IMR-90 (cell line): ENCODE results near the gene DENND1A. TPM values are rescaled to one million over a fixed set of nuclear protein-coding genes. Genes with fewer than 3 reads are reported as not detected.

Experiments
- ATAC-seq: fragments of 200-7000 bp; cut with Tn5 transposase; 2 replicates; pipeline ENCODE4 v1.9.1; 2020; ENCODE audit warnings: low read depth, mild to moderate bottlenecking, moderate library complexity
- BruUV-seq: library from RNA; stranded (reverse); fragments of 400-500 nt; replicated peaks from 2 replicates; lab custom pipeline; 2021; lab: Mats Ljungman, UMichigan
- CTCF ChIA-PET: fragments of 300-600 bp; formaldehyde crosslinking; extraction: SDS; loops from one replicate; lab custom pipeline; 2021; ENCODE audit warnings: antibody characterized with exemption; lab: Yijun Ruan, JAX
- POLR2A ChIA-PET: fragments of 300-600 bp; sonication (Branson Sonifier 250); formaldehyde crosslinking; loops from one replicate; lab custom pipeline; 2022; ENCODE audit warnings: antibody characterized with exemption; ENCODE audit not compliant: unreplicated experiment; lab: Charles Lee
- DNase-seq: peaks from one replicate; pipeline ENCODE4 v3.0.0; 2013
- H2AFZ ChIP-seq: replicated peaks from 2 replicates; pipeline ENCODE3; 2013; ENCODE audit warnings: low read length, mild to moderate bottlenecking; ENCODE audit not compliant: poor library complexity
- H2AK5ac ChIP-seq: 2 replicates; pipeline ENCODE4 v1.6.1; 2013; ENCODE audit warnings: low read depth, low read length, inconsistent platforms
- H2AK9ac ChIP-seq: replicated peaks from 2 replicates; pipeline ENCODE3; 2013; ENCODE audit warnings: mild to moderate bottlenecking, low read depth, low read length, moderate library complexity; ENCODE audit not compliant: poor library complexity
- H2BK120ac ChIP-seq: 2 replicates; pipeline ENCODE4 v1.6.1; 2013; ENCODE audit warnings: low read depth, low read length, inconsistent platforms
- H2BK15ac ChIP-seq: 3 replicates; pipeline ENCODE4 v1.6.1; 2013; ENCODE audit warnings: low read depth, low read length, inconsistent platforms
- H2BK20ac ChIP-seq: 2 replicates; pipeline ENCODE4 v1.6.1; 2013; ENCODE audit warnings: low read depth, mild to moderate bottlenecking, inconsistent platforms, low read length, moderate library complexity
- H2BK5ac ChIP-seq: 2 replicates; pipeline ENCODE4 v1.6.1; 2013; ENCODE audit warnings: mild to moderate bottlenecking, low read depth, low read length, inconsistent platforms; ENCODE audit not compliant: poor library complexity, severe bottlenecking
- H3K14ac ChIP-seq: replicated peaks from 2 replicates; pipeline ENCODE4 v1.6.1; 2013; ENCODE audit warnings: low read depth, low read length, inconsistent platforms
- H3K18ac ChIP-seq: 2 replicates; pipeline ENCODE4 v1.6.1; 2013; ENCODE audit warnings: low read depth, low read length, control low read depth
- H3K23ac ChIP-seq: 2 replicates; pipeline ENCODE4 v1.6.1; 2013; ENCODE audit warnings: low read depth, low read length, inconsistent platforms
- H3K27ac ChIP-seq: 2 replicates; pipeline ENCODE4 v1.5.1; 2013; ENCODE audit warnings: mild to moderate bottlenecking, control low read depth, low read length; ENCODE audit not compliant: insufficient read depth
- H3K27me3 ChIP-seq: 2 replicates; pipeline ENCODE4 v1.6.1; 2013; ENCODE audit warnings: low read length; ENCODE audit not compliant: control insufficient read depth, insufficient read depth
- H3K36me3 ChIP-seq: 2 replicates; pipeline ENCODE4 v1.6.1; 2013; ENCODE audit warnings: low read length, mixed read lengths; ENCODE audit not compliant: control insufficient read depth, insufficient read depth
- H3K4ac ChIP-seq: 2 replicates; pipeline ENCODE4 v1.6.1; 2013; ENCODE audit warnings: low read depth, low read length, inconsistent platforms
- H3K4me1 ChIP-seq: 2 replicates; pipeline ENCODE4 v1.6.1; 2013; ENCODE audit warnings: low read length, mixed read lengths; ENCODE audit not compliant: control insufficient read depth, insufficient read depth
- H3K4me2 ChIP-seq: 2 replicates; pipeline ENCODE4 v1.6.1; 2013; ENCODE audit warnings: low read depth, mild to moderate bottlenecking, control low read depth, low read length, moderate library complexity
- H3K4me3 ChIP-seq: 2 replicates; pipeline ENCODE4 v1.5.1; 2013; ENCODE audit warnings: low read depth, mild to moderate bottlenecking, control low read depth, low read length, moderate library complexity; ENCODE audit not compliant: insufficient read depth
- H3K56ac ChIP-seq: 2 replicates; pipeline ENCODE4 v1.6.1; 2013; ENCODE audit warnings: low read length, inconsistent platforms; ENCODE audit not compliant: insufficient read depth; ENCODE audit errors: extremely low read depth
- H3K79me1 ChIP-seq, 2 experiments: 2 replicates each; pipeline ENCODE4 v1.6.1; 2013; ENCODE audit warnings: low read length in 2 of 2, inconsistent platforms in 1 of 2, low read depth in 1 of 2
- H3K9ac ChIP-seq: 2 replicates; pipeline ENCODE4 v1.6.1; 2013; ENCODE audit warnings: low read depth, low read length, control low read depth
- H3K9me1 ChIP-seq: 2 replicates; pipeline ENCODE4 v1.6.1; 2013; ENCODE audit warnings: low read length, inconsistent platforms; ENCODE audit not compliant: insufficient read depth
- H3K9me3 ChIP-seq: 2 replicates; pipeline ENCODE4 v1.6.1; 2013; ENCODE audit warnings: low read length; ENCODE audit not compliant: control insufficient read depth, insufficient read depth
- H4K20me1 ChIP-seq: 2 replicates; pipeline ENCODE4 v1.6.1; 2013; ENCODE audit warnings: low read length, inconsistent platforms; ENCODE audit not compliant: insufficient read depth
- H4K5ac ChIP-seq: 2 replicates; pipeline ENCODE4 v1.6.1; 2013; ENCODE audit warnings: mild to moderate bottlenecking, low read depth, low read length, control low read depth
- H4K8ac ChIP-seq, 2 experiments: 2 replicates each; pipeline ENCODE4 v1.6.1; 2013; ENCODE audit warnings: low read depth in 2 of 2, low read length in 2 of 2, control low read depth in 1 of 2, inconsistent platforms in 1 of 2
- H4K91ac ChIP-seq: 2 replicates; pipeline ENCODE4 v1.6.1; 2013; ENCODE audit warnings: low read depth, low read length, inconsistent platforms; ENCODE audit not compliant: insufficient read depth
- BHLHE40 ChIP-seq: fragments of 150-350 bp; IDR thresholded peaks from 2 replicates; pipeline ENCODE4 v1.6.1; 2016; ENCODE audit warnings: mild to moderate bottlenecking, low read depth, low read length
- CEBPB ChIP-seq: IDR thresholded peaks from 2 replicates; pipeline ENCODE4 v1.6.1; 2012; ENCODE audit warnings: low read depth, low read length, improper control_type of control experiment
- CHD1 ChIP-seq: IDR thresholded peaks from 2 replicates; pipeline ENCODE4 v1.6.1; 2012; ENCODE audit warnings: low read depth, low read length, improper control_type of control experiment
- CTCF ChIP-seq: conservative IDR thresholded peaks from 2 replicates; pipeline ENCODE4 v1.5.1; 2012; ENCODE audit warnings: mild to moderate bottlenecking, low read depth, low read length, improper control_type of control experiment
- ELK1 ChIP-seq: fragments of 150-350 bp; IDR thresholded peaks from 2 replicates; pipeline ENCODE4 v1.6.1; 2016; ENCODE audit warnings: low read depth, mild to moderate bottlenecking, low read length, moderate library complexity, borderline replicate concordance
- FOS ChIP-seq: fragments of 150-350 bp; IDR thresholded peaks from 2 replicates; pipeline ENCODE4 v1.6.1; 2016; ENCODE audit warnings: low read depth, low read length
- MAFK ChIP-seq: IDR thresholded peaks from 2 replicates; pipeline ENCODE4 v1.6.1; 2012; ENCODE audit warnings: low read depth, low read length, improper control_type of control experiment
- MAZ ChIP-seq: IDR thresholded peaks from 2 replicates; pipeline ENCODE4 v1.6.1; 2012; ENCODE audit warnings: low read depth, mild to moderate bottlenecking, low read length, improper control_type of control experiment, moderate library complexity, borderline replicate concordance
- MXI1 ChIP-seq: IDR thresholded peaks from 2 replicates; pipeline ENCODE4 v1.6.1; 2012; ENCODE audit warnings: low read depth, mild to moderate bottlenecking, low read length, moderate library complexity, borderline replicate concordance
- NFE2L2 ChIP-seq: fragments of 150-350 bp; IDR thresholded peaks from 2 replicates; pipeline ENCODE4 v1.6.1; 2016; ENCODE audit warnings: low read depth, mild to moderate bottlenecking, low read length
- POLR2A ChIP-seq: IDR thresholded peaks from 2 replicates; pipeline ENCODE4 v1.6.1; 2012; ENCODE audit warnings: mild to moderate bottlenecking, low read depth, low read length
- RAD21 ChIP-seq: IDR thresholded peaks from 2 replicates; pipeline ENCODE4 v1.6.1; 2012; ENCODE audit warnings: low read length, improper control_type of control experiment
- RCOR1 ChIP-seq: IDR thresholded peaks from 2 replicates; pipeline ENCODE4 v1.6.1; 2012; ENCODE audit warnings: mild to moderate bottlenecking, low read length, improper control_type of control experiment; ENCODE audit not compliant: insufficient replicate concordance
- RFX5 ChIP-seq: IDR thresholded peaks from 2 replicates; pipeline ENCODE4 v1.8.0; 2012; ENCODE audit warnings: low read depth, mild to moderate bottlenecking, low read length, moderate library complexity
- SMC3 ChIP-seq: fragments of 150-350 bp; IDR thresholded peaks from 2 replicates; pipeline ENCODE4 v1.6.1; 2016; ENCODE audit warnings: low read depth, mild to moderate bottlenecking, antibody characterized with exemption, low read length, moderate library complexity
- USF2 ChIP-seq: fragments of 150-350 bp; IDR thresholded peaks from 2 replicates; pipeline ENCODE4 v1.6.1; 2017; ENCODE audit warnings: mild to moderate bottlenecking, antibody characterized with exemption, low read length, low read depth
- WGBS, 2 experiments: methylation state at CpG; one replicate each; pipeline versions ENCODE4 v1.1.5 to v1.1.7; 2013; ENCODE audit warnings: missing lambda C conversion rate in 2 of 2; ENCODE audit not compliant: insufficient read length in 1 of 2; ENCODE audit errors: extremely low coverage in 2 of 2; 5-methylcytosine and 5-hydroxymethylcytosine counted together
- dilution Hi-C: fragments of 300-500 bp; cut with HindIII; formaldehyde crosslinking; loops from one replicate; pipeline ENCODE4 v1.14.3; 2018; ENCODE audit warnings: low sequenced_read_pairs; ENCODE audit not compliant: unreplicated experiment
- in situ Hi-C: fragments of 300-500 bp; cut with MboI; formaldehyde crosslinking; loops from 3 replicates; pipeline ENCODE4 v1.14.3; 2019; ENCODE audit warnings: low sequenced_read_pairs, inconsistent platforms, mixed read lengths
- intact Hi-C: fragments of 100-400 bp; cut with micrococcal nuclease; formaldehyde crosslinking; loops from 2 replicates; pipeline ENCODE4 v1.10.0; 2022
- polyA plus RNA-seq, 3 experiments: library from polyadenylated mRNA; depleted of rRNA; stranded (reverse); fragments of >200 nt; gene quantifications; 2 replicates each; pipeline ENCODE4 v1.2.3, GENCODE V29; 2012; ENCODE audit warnings: low replicate concordance in 1 of 3
- total RNA-seq: library from RNA; depleted of rRNA; stranded (reverse); fragments of >200 nt; gene quantifications from 2 replicates; pipeline ENCODE4 v1.2.3, GENCODE V29; 2012

The DENND1A gene
- total and polyA plus RNA-seq, 2 of the 4 experiments (the other 2 are of a cell fraction) = 21.4 to 27.6 TPM

- DNase-seq (no peak), ATAC-seq (no peak)
- Histone ChIP-seq H3K18ac (no peak overlapping the region), H4K91ac (no peak overlapping the region), H3K27me3 (no peaks in the 10 kb centered on the region), H2AK9ac (no peak overlapping the region), H3K23ac (no peak overlapping the region), H3K14ac (no peak overlapping the region), H3K9me3 (no peaks in the 10 kb centered on the region), H4K5ac (no peak overlapping the region), H3K4me2 (no peak overlapping the region), H2AK5ac (no peak overlapping the region), H2BK120ac (no peak overlapping the region), H2BK15ac (no peak overlapping the region), H3K27ac (no peak overlapping the region), H2BK5ac (no peak overlapping the region), H3K9ac (no peak overlapping the region), H2AFZ (no peak overlapping the region), H3K56ac (no peak overlapping the region), H3K4me3 (no peak overlapping the region), H3K36me3 (peaks cover 3% of the 10 kb centered on the region; the same call in 1 of the 2 replicates), H3K9me1 (peaks cover 11% of the 10 kb centered on the region; the same call in 1 of the 2 replicates), H4K20me1 (no peaks in the 10 kb centered on the region), H3K79me1 (no peaks in the 10 kb centered on the region), H3K4me1 (no peaks in the 10 kb centered on the region), H4K8ac (no peak overlapping the region), H3K4ac (no peak overlapping the region), H2BK20ac (no peak overlapping the region)
- in situ Hi-C loops (no loop called here), dilution Hi-C loops (no loop called here), intact Hi-C loops (loop anchor here (10.0 kb wide), 1 partner anchor 227 kb away; no protein-coding TSS in a partner anchor)
- TF ChIP-seq CHD1 = no peak
- no peak for TF ChIP-seq RAD21
- no peak for TF ChIP-seq CEBPB
- no peak for TF ChIP-seq ELK1
- no peak for TF ChIP-seq NFE2L2
- no peak for TF ChIP-seq RFX5
- no peak for TF ChIP-seq MXI1
- TF ChIP-seq BHLHE40 = no peak
- TF ChIP-seq POLR2A = no peak
- TF ChIP-seq CTCF = no peak
- no peak for TF ChIP-seq USF2
- TF ChIP-seq SMC3 = no peak
- no peak for TF ChIP-seq RCOR1
- no peak for TF ChIP-seq MAZ
- no peak for TF ChIP-seq MAFK
- no peak for TF ChIP-seq FOS
- no TSS peak for BruUV-seq
- POLR2A ChIA-PET = no interaction called here
- WGBS, 2 experiments = 96% methylated on average over 3 of the region's 3 CpGs; no CpG with 5 or more reads in 1 of the 2 experiments
- CTCF ChIA-PET = no interaction called here
Observed at GRCh38 chr9:123631862-123632261, 298.1 kb downstream of the DENND1A start.
